Peyer's patch (tissue), 4 donors: ENCODE data around the gene TLX1.

Source experiments
- CTCF ChIP-seq, 6 experiments: fragments of 450-650 bp in 4 of 6; fragments of 200-600 bp in 2 of 6; sonication (generic) in 1 of 6; IDR thresholded peaks; one replicate each; pipeline ENCODE4 v1.5.1; 2017 to 2019; ENCODE audit warnings: antibody characterized with exemption in 6 of 6, mild to moderate bottlenecking in 3 of 6, moderate library complexity in 1 of 6
- POLR2A ChIP-seq, 2 donors: fragments of 450-650 bp; IDR thresholded peaks; one replicate each; pipeline ENCODE4 v1.5.1; 2017; ENCODE audit warnings: antibody characterized with exemption in 2 of 2, mild to moderate bottlenecking in 2 of 2, moderate library complexity in 2 of 2

- no peak for TF ChIP-seq CTCF (IDR thresholded peaks at IDR 0.05)
- no peak for TF ChIP-seq POLR2A (IDR thresholded peaks at IDR 0.05)
Measured at GRCh38 chr10:101145145-101145544, 14.0 kb downstream of the TLX1 start.
